SK-N-SH (cell line): Measurements from ENCODE around the gene IDI2. TPM values are rescaled to one million over a fixed set of nuclear protein-coding genes. Genes with fewer than 3 reads are reported as not detected.

ENCODE experiments used
- CTCF ChIA-PET: fragments of 300-600, 350-600 bp; formaldehyde crosslinking; extraction: SDS; loops from one replicate; lab custom pipeline; 2021; lab: Yijun Ruan, JAX
- POLR2A ChIA-PET: fragments of 350-600 bp; sonication (Branson Sonifier 250); formaldehyde crosslinking; extraction: SDS; loops from one replicate; lab custom pipeline; 2020; ENCODE audit warnings: antibody characterized with exemption, inconsistent platforms; lab: Yijun Ruan, JAX
- DNase-seq: peaks from one replicate; pipeline ENCODE4 v3.0.0; 2012
- H2AFZ ChIP-seq: fragments of 200-600 bp; sonication (generic); 2 replicates; pipeline ENCODE4 v1.8.1; 2016; ENCODE audit warnings: antibody characterized with exemption, mild to moderate bottlenecking, low read depth
- H3F3A ChIP-seq: fragments of 200-600 bp; sonication (generic); replicated peaks from 2 replicates; pipeline ENCODE3; 2016; ENCODE audit warnings: antibody characterized with exemption, mild to moderate bottlenecking; ENCODE audit not compliant: insufficient read depth
- H3K27ac ChIP-seq, 2 experiments: fragments of 200-500 bp in 1 of 2; fragments of 200-600 bp in 1 of 2; sonication (Bioruptor generic) in 1 of 2; sonication (generic), shearing (Covaris generic) in 1 of 2; 2 replicates each; pipeline versions ENCODE4 v1.5.1 to v1.6.1; 2014 to 2016; ENCODE audit warnings: low read depth in 2 of 2, inconsistent platforms in 1 of 2, low read length in 1 of 2, mild to moderate bottlenecking in 1 of 2, mixed read lengths in 1 of 2
- H3K27me3 ChIP-seq: fragments of 200-600 bp; sonication (generic), shearing (Covaris generic); 2 replicates; pipeline ENCODE4 v1.6.1; 2016; ENCODE audit warnings: mixed run types; ENCODE audit not compliant: insufficient read depth
- H3K36me3 ChIP-seq, 2 experiments: fragments of 200-500 bp in 1 of 2; fragments of 200-600 bp in 1 of 2; sonication (Bioruptor generic) in 1 of 2; sonication (generic) in 1 of 2; replicated peaks in 1 of 2; 2 replicates each; pipeline versions ENCODE3 to v1.5.1; 2014 to 2016; ENCODE audit warnings: low read length in 1 of 2, mild to moderate bottlenecking in 1 of 2; ENCODE audit not compliant: insufficient read depth in 2 of 2, control insufficient read depth in 1 of 2
- H3K4me1 ChIP-seq, 2 experiments: fragments of 200-500 bp in 1 of 2; fragments of 200-600 bp in 1 of 2; sonication (Bioruptor generic) in 1 of 2; sonication (generic), shearing (Covaris generic) in 1 of 2; 2 replicates each; pipeline versions ENCODE4 v1.5.1 to v1.6.1; 2014 to 2016; ENCODE audit warnings: low read depth in 1 of 2, low read length in 1 of 2, mixed run types in 1 of 2; ENCODE audit not compliant: insufficient read depth in 2 of 2, control insufficient read depth in 1 of 2
- H3K4me2 ChIP-seq: fragments of 200-600 bp; sonication (generic), shearing (Covaris generic); 2 replicates; pipeline ENCODE4 v1.6.1; 2017; ENCODE audit warnings: mixed run types
- H3K4me3 ChIP-seq, 2 experiments: fragments of 200-500 bp in 1 of 2; fragments of 200-600 bp in 1 of 2; sonication (Bioruptor generic) in 1 of 2; sonication (generic), shearing (Covaris generic) in 1 of 2; 2 replicates each; pipeline versions ENCODE4 v1.5.1 to v1.8.1; 2014 to 2016; ENCODE audit warnings: low read depth in 2 of 2, inconsistent platforms in 1 of 2, low read length in 1 of 2, mild to moderate bottlenecking in 1 of 2, mixed read lengths in 1 of 2, moderate library complexity in 1 of 2
- H3K79me2 ChIP-seq: fragments of 200-600 bp; sonication (generic); 2 replicates; pipeline ENCODE4 v1.8.1; 2017; ENCODE audit warnings: mild to moderate bottlenecking; ENCODE audit not compliant: insufficient read depth
- H3K9ac ChIP-seq: fragments of 200-600 bp; sonication (generic); 2 replicates; pipeline ENCODE4 v1.6.1; 2017; ENCODE audit warnings: mixed run types
- H3K9me2 ChIP-seq: fragments of 200-600 bp; sonication (generic); 2 replicates; pipeline ENCODE4 v1.6.1; 2017; ENCODE audit warnings: mixed run types
- H3K9me3 ChIP-seq: fragments of 200-600 bp; sonication (generic); 2 replicates; pipeline ENCODE4 v1.6.1; 2017; ENCODE audit warnings: mixed run types, mild to moderate bottlenecking, moderate library complexity
- H4K20me1 ChIP-seq: fragments of 200-600 bp; sonication (generic); 2 replicates; pipeline ENCODE4 v1.6.1; 2017; ENCODE audit warnings: mild to moderate bottlenecking, mixed run types; ENCODE audit not compliant: insufficient read depth
- FOSL2 ChIP-seq: IDR thresholded peaks from 2 replicates; pipeline ENCODE4 v1.4.0; 2012; ENCODE audit warnings: low read depth, mild to moderate bottlenecking, moderate library complexity, borderline replicate concordance
- MEF2A ChIP-seq: IDR thresholded peaks from 2 replicates; pipeline ENCODE4 v1.4.0; 2012; ENCODE audit warnings: low read depth, borderline replicate concordance
- NRF1 ChIP-seq: IDR thresholded peaks from 2 replicates; pipeline ENCODE4 v1.6.1; 2012; ENCODE audit warnings: low read depth, mild to moderate bottlenecking, low read length
- RAD21 ChIP-seq: IDR thresholded peaks from 2 replicates; pipeline ENCODE4 v1.6.1; 2012; ENCODE audit warnings: mild to moderate bottlenecking, low read length
- SMC3 ChIP-seq: IDR thresholded peaks from 2 replicates; pipeline ENCODE4 v1.6.1; 2012; ENCODE audit warnings: low read depth, low read length, improper control_type of control experiment
- TAF1 ChIP-seq: IDR thresholded peaks from 2 replicates; pipeline ENCODE4 v1.6.1; 2012; ENCODE audit warnings: low read depth, mild to moderate bottlenecking, low read length, moderate library complexity, borderline replicate concordance
- YY1 ChIP-seq: IDR thresholded peaks from 2 replicates; pipeline ENCODE4 v1.4.0; 2012; ENCODE audit warnings: low read depth, mild to moderate bottlenecking
- WGBS: methylation state at CpG from one replicate; pipeline ENCODE4 v1.1.6; 2017; ENCODE audit warnings: low lambda C conversion rate; 5-methylcytosine and 5-hydroxymethylcytosine counted together
- polyA plus RNA-seq, 3 experiments: library from polyadenylated mRNA; depleted of rRNA; stranded (reverse); fragments of >200 nt; gene quantifications; 2 replicates each; pipeline ENCODE4 v1.2.3, GENCODE V29; 2012
- TF ChIP-seq, protein P1 (sequence below): fragments of 150-350 bp; IDR thresholded peaks from 2 replicates; pipeline ENCODE4 v1.6.1; 2016; ENCODE audit warnings: mild to moderate bottlenecking, low read depth, low read length
- TF ChIP-seq, protein P2 (sequence below): IDR thresholded peaks from 2 replicates; pipeline ENCODE4; 2012

The IDI2 gene
- polyA plus RNA-seq, 1 of the 3 experiments (the other 2 are of a cell fraction) = not detected

GRCh38 chr10:983971-984655, 41.5 kb downstream of the IDI2 start (continued):
- TF ChIP-seq MEF2A (no peak), NRF1 (no peak), RAD21 (no peak), SMC3 (no peak)
- TF ChIP-seq, protein P1, sequence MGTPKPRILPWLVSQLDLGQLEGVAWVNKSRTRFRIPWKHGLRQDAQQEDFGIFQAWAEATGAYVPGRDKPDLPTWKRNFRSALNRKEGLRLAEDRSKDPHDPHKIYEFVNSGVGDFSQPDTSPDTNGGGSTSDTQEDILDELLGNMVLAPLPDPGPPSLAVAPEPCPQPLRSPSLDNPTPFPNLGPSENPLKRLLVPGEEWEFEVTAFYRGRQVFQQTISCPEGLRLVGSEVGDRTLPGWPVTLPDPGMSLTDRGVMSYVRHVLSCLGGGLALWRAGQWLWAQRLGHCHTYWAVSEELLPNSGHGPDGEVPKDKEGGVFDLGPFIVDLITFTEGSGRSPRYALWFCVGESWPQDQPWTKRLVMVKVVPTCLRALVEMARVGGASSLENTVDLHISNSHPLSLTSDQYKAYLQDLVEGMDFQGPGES = no peak

GRCh38 chr10:983401-983800, 42.3 kb downstream of the IDI2 start:
- H3K79me2 ChIP-seq = peaks cover 23% of the 10 kb centered on the region
- DNase-seq = no peak
- TF ChIP-seq FOSL2 = no peak
- TF ChIP-seq, protein P2, sequence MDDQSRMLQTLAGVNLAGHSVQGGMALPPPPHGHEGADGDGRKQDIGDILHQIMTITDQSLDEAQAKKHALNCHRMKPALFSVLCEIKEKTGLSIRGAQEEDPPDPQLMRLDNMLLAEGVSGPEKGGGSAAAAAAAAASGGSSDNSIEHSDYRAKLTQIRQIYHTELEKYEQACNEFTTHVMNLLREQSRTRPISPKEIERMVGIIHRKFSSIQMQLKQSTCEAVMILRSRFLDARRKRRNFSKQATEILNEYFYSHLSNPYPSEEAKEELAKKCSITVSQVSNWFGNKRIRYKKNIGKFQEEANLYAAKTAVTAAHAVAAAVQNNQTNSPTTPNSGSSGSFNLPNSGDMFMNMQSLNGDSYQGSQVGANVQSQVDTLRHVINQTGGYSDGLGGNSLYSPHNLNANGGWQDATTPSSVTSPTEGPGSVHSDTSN = no peak
- H3K27ac ChIP-seq = no peak overlapping the region
- H3K36me3 ChIP-seq = peaks cover 0 to 6% of the 10 kb centered on the region in 2 experiments
- H3K4me2 ChIP-seq = no peak overlapping the region
- H3K9me3 ChIP-seq = peaks cover 5% of the 10 kb centered on the region
- POLR2A ChIA-PET = no interaction called here
- no peak overlapping the region for H3K4me3 ChIP-seq
- no peak overlapping the region for H2AFZ ChIP-seq
- H3F3A ChIP-seq = peaks cover 23% of the 10 kb centered on the region
- H3K4me1 ChIP-seq = peaks cover 3 to 13% of the 10 kb centered on the region in 2 experiments; a peak in 2 of 4 replicates
- CTCF ChIA-PET = interaction anchor here (1.7 kb wide), 1 partner anchor 10 kb away, joined by 4 read pairs; no protein-coding TSS in a partner anchor
- no peak overlapping the region for H3K9ac ChIP-seq
- no peaks in the 10 kb centered on the region for H4K20me1 ChIP-seq
- 89% methylated on average over 6 of the region's 6 CpGs for WGBS
- no peaks in the 10 kb centered on the region for H3K9me2 ChIP-seq
- H3K27me3 ChIP-seq = no peaks in the 10 kb centered on the region

DNA sequence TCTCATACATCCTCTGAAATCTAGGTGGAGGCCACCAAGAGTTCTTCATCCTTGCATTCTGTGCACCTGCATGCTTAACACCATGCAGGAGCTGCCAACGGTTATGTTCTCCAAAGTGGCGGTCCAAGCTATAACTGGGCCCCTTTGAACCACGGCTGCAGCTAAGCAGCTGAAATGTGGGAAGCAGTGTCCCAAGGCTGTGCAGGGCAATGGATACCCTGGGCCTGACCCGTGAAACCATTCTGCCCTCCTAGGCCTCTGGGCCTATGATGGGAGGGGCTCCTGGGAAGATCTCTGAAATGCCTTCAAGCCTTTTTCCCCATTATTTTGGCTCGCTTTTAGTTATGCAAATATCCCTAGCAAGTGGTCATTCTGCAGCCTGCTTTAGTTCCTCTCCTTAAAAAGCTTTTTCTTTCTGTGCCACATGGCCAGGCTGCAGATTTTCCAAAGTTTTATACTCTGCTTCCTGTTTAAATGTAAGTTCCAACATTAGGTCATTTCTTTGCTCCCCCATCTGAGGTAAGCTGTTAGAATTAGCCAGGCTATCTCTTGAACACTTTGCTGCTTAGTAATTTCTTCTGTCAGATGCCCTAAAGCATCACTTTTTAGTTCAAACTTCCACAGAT, 45.1 kb downstream of the IDI2 start:
- CTCF ChIA-PET = interaction anchor here (0.7 kb wide), 1 partner anchor 10 kb away, joined by 3 read pairs; no protein-coding TSS in a partner anchor
- WGBS = 91% methylated on average over 4 of the region's 5 CpGs
- Histone ChIP-seq H3K4me3 (no peak overlapping the region), H3K79me2 (peaks cover 10% of the 10 kb centered on the region; the same call in 1 of the 2 replicates), H3F3A (peaks cover 12% of the 10 kb centered on the region), H3K36me3 (peaks cover 0 to 6% of the 10 kb centered on the region in 2 experiments), H3K27me3 (no peaks in the 10 kb centered on the region), H4K20me1 (no peaks in the 10 kb centered on the region), H3K27ac (no peak overlapping the region), H3K4me2 (no peak overlapping the region), H3K4me1 (no peaks in the 10 kb centered on the region), H3K9ac (no peak overlapping the region), H3K9me2 (no peaks in the 10 kb centered on the region), H2AFZ (no peak overlapping the region), H3K9me3 (peaks cover 8% of the 10 kb centered on the region)
- TF ChIP-seq YY1 (no peak), TAF1 (no peak)
- POLR2A ChIA-PET = no interaction called here
- no peak for DNase-seq
